ENCODE measurements around the gene ZSWIM7.

- no peak for TF ChIP-seq POLR2A (IDR thresholded peaks at IDR 0.05)
- TF ChIP-seq CTCF (IDR thresholded peaks at IDR 0.05): no peak
Observed at GRCh38 chr17:16003841-16004240, 4.3 kb upstream of the ZSWIM7 start.
